K562 (cell line): ENCODE data around the gene TCIRG1. TPM values are rescaled to one million over a fixed set of nuclear protein-coding genes. Genes with fewer than 3 reads are reported as not detected.

Experiments
- BDP1 ChIP-seq: IDR thresholded peaks from 3 replicates; pipeline ENCODE4 v1.6.1; 2011; ENCODE audit not compliant: insufficient read length, insufficient read depth
- BMI1 ChIP-seq: fragments of 150-350 bp; IDR thresholded peaks from 2 replicates; pipeline ENCODE4 v1.6.1; 2014; ENCODE audit warnings: low read length
- ETV6 ChIP-seq, 3 experiments: fragments of 150-350 bp in 1 of 3; sonication (generic) in 1 of 3; formaldehyde crosslinking in 1 of 3; IDR thresholded peaks; 2 replicates each; pipeline versions ENCODE4 v1.6.1 to v1.8.0; 2014 to 2022; ENCODE audit warnings: borderline replicate concordance in 2 of 3, low read depth in 2 of 3, antibody characterized with exemption in 1 of 3, low read length in 1 of 3, mild to moderate bottlenecking in 1 of 3, missing genetic modification reagents in 1 of 3
- FOXJ2 ChIP-seq: fragments of 200-800 bp; sonication (Bioruptor generic); IDR thresholded peaks from 2 replicates; pipeline ENCODE4 v1.6.1; 2016; ENCODE audit warnings: missing genetic modification characterization, missing compliant biosample characterization
- HDGF ChIP-seq: fragments of 450-650 bp; IDR thresholded peaks from 2 replicates; pipeline ENCODE4 v1.6.1; 2016
- MCM2 ChIP-seq: fragments of 450-650 bp; IDR thresholded peaks from 2 replicates; pipeline ENCODE4 v1.6.1; 2017; ENCODE audit warnings: low read depth, mild to moderate bottlenecking
- PHTF2 ChIP-seq: fragments of 250-450 bp; sonication (Bioruptor Pico); IDR thresholded peaks from 2 replicates; pipeline ENCODE4 v1.5.0; 2021; ENCODE audit warnings: mild to moderate bottlenecking
- PTBP1 ChIP-seq: fragments of 200-400 bp; formaldehyde crosslinking; IDR thresholded peaks from 2 replicates; pipeline ENCODE4 v1.6.1; 2017; ENCODE audit warnings: low read depth, low read length
- RBBP5 ChIP-seq: fragments of 200-600 bp; sonication (generic); IDR thresholded peaks from 2 replicates; pipeline ENCODE4 v1.6.1; 2012; ENCODE audit warnings: borderline replicate concordance, mild to moderate bottlenecking, low read length, control low read depth, inconsistent platforms; ENCODE audit not compliant: insufficient read depth, poor library complexity, severe bottlenecking
- RFX5 ChIP-seq: IDR thresholded peaks from 2 replicates; pipeline ENCODE4 v1.6.1; 2011; ENCODE audit warnings: low read depth, mild to moderate bottlenecking, improper control_type of control experiment, low read length
- SRSF9 ChIP-seq: fragments of 200-400 bp; formaldehyde crosslinking; IDR thresholded peaks from 2 replicates; pipeline ENCODE4 v1.6.1; 2017; ENCODE audit warnings: low read depth, low read length, borderline replicate concordance
- TAF15 ChIP-seq: fragments of 200-400 bp; formaldehyde crosslinking; IDR thresholded peaks from 2 replicates; pipeline ENCODE4 v1.6.1; 2017; ENCODE audit warnings: mild to moderate bottlenecking, low read depth, low read length, moderate library complexity
- ZC3H11A ChIP-seq: IDR thresholded peaks from 2 replicates; pipeline ENCODE4 v1.6.1; 2012; ENCODE audit warnings: low read depth, low read length, improper control_type of control experiment
- ZNF124 ChIP-seq: sonication (generic); formaldehyde crosslinking; IDR thresholded peaks from 2 replicates; pipeline ENCODE4 v1.8.1; 2022; ENCODE audit warnings: missing genetic modification reagents
- polyA plus RNA-seq, 8 experiments: library from polyadenylated mRNA; depleted of rRNA in 4 of 8; stranded (reverse) in 5 of 8; unstranded in 3 of 8; fragments of >200 nt; fragmentation: Nextera tagmentation in 2 of 8; fragmentation: Illumina TruSeq in 1 of 8; extraction: Ambion mirVana in 2 of 8; extraction: Trizol in 1 of 8; gene quantifications; 2 replicates each; pipeline versions ENCODE4 v1.2.1 to v1.2.3, GENCODE V29; 2011 to 2014; ENCODE audit warnings: inconsistent platforms in 1 of 8, missing spikeins in 1 of 8
- total RNA-seq, 7 experiments: library from RNA; depleted of rRNA in 6 of 7; stranded (reverse); fragments of >200 nt in 6 of 7; fragmentation: Illumina TruSeq in 2 of 7; extraction: Trizol in 2 of 7; gene quantifications; 2 replicates each; pipeline versions ENCODE4 v1.2.1 to v1.2.3, GENCODE V29; 2011 to 2021; ENCODE audit warnings: low replicate concordance in 1 of 7
- TF ChIP-seq, protein P1 (sequence below): IDR thresholded peaks from 2 replicates; pipeline ENCODE4 v1.6.1; 2011; ENCODE audit not compliant: insufficient read length; ENCODE audit errors: extremely low read depth
- TF ChIP-seq, protein P2 (sequence below): fragments of 450-650 bp; formaldehyde crosslinking; IDR thresholded peaks from 2 replicates; pipeline ENCODE4 v1.4.0; 2022; ENCODE audit warnings: mild to moderate bottlenecking, moderate library complexity
- TF ChIP-seq, protein P3 (sequence below): fragments of 450-650 bp; conservative IDR thresholded peaks from 2 replicates; pipeline ENCODE4 v1.6.1; 2016; ENCODE audit warnings: missing genetic modification characterization, low read depth, mild to moderate bottlenecking, missing compliant biosample characterization, moderate library complexity
- TF ChIP-seq, protein P4 (sequence below): fragments of 200-800 bp; sonication (Bioruptor generic); IDR thresholded peaks from 2 replicates; pipeline ENCODE4 v1.6.1; 2016; ENCODE audit warnings: missing genetic modification characterization, missing compliant biosample characterization
- TF ChIP-seq, protein P5 (sequence below): sonication (generic); formaldehyde crosslinking; IDR thresholded peaks from 2 replicates; pipeline ENCODE4 v1.9.0; 2022; ENCODE audit warnings: mild to moderate bottlenecking, missing genetic modification reagents

The TCIRG1 gene
- total and polyA plus RNA-seq, 9 of the 15 experiments (the other 6 are each of a cell fraction or from before 2014, with no cell fraction given) = 0.49 to 143 (median 24.4) TPM

DNA sequence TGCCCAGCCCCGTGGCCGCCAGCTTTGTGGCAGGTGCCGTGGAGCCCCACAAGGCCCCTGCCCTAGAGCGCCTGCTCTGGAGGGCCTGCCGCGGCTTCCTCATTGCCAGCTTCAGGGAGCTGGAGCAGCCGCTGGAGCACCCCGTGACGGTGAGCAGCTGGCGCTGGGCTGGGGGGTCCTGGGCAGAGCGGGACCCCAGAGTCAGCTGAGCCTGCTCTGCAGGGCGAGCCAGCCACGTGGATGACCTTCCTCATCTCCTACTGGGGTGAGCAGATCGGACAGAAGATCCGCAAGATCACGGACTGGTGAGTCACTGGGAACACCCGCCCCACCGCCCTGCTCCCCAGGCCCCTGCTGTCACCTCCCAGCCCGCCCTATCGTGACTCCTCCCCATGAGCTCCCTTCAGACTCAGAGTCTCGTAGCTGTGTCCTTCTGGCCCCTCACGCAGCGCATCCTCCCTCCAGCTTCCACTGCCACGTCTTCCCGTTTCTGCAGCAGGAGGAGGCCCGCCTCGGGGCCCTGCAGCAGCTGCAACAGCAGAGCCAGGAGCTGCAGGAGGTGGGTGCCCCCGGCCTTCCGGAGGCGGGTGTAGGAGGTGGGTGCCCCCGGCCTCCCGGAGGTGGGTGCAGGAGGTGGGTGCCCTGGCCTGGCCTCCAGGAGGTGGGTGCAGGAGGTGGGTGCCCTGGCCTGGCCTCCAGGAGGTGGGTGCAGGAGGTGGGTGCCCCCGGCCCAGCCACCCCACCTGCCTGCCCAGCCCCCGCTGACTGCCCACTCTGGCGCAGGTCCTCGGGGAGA, 4.7 kb downstream of the TCIRG1 start (continued):
- TF ChIP-seq SRSF9 (no peak), RFX5 (no peak), PTBP1 (no peak), PHTF2 (CRISPR knock-in tag) (no peak), RBBP5 (no peak), ZNF124 (no peak), MCM2 (no peak), FOXJ2 (tag) (no peak), BDP1 (no peak), ETV6 (IDR thresholded peaks at IDR 0.05; ENCODE audit: borderline replicate concordance in 1 of 2, low read depth in 2 of 2, low read length in 1 of 2) (no peak), ETV6 (CRISPR knock-in tag; IDR thresholded peaks at IDR 0.05; ENCODE audit: borderline replicate concordance) (no peak), HDGF (no peak), TAF15 (no peak), BMI1 (no peak), ZC3H11A (no peak)
- TF ChIP-seq, protein P1, sequence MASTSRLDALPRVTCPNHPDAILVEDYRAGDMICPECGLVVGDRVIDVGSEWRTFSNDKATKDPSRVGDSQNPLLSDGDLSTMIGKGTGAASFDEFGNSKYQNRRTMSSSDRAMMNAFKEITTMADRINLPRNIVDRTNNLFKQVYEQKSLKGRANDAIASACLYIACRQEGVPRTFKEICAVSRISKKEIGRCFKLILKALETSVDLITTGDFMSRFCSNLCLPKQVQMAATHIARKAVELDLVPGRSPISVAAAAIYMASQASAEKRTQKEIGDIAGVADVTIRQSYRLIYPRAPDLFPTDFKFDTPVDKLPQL = no peak
- TF ChIP-seq, protein P2, sequence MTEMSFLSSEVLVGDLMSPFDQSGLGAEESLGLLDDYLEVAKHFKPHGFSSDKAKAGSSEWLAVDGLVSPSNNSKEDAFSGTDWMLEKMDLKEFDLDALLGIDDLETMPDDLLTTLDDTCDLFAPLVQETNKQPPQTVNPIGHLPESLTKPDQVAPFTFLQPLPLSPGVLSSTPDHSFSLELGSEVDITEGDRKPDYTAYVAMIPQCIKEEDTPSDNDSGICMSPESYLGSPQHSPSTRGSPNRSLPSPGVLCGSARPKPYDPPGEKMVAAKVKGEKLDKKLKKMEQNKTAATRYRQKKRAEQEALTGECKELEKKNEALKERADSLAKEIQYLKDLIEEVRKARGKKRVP (CRISPR knock-in tag) = no peak
- TF ChIP-seq, protein P3, sequence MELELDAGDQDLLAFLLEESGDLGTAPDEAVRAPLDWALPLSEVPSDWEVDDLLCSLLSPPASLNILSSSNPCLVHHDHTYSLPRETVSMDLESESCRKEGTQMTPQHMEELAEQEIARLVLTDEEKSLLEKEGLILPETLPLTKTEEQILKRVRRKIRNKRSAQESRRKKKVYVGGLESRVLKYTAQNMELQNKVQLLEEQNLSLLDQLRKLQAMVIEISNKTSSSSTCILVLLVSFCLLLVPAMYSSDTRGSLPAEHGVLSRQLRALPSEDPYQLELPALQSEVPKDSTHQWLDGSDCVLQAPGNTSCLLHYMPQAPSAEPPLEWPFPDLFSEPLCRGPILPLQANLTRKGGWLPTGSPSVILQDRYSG (tag) = peak; percentile 76; the same call in 1 of the 2 replicates
- TF ChIP-seq, protein P4, sequence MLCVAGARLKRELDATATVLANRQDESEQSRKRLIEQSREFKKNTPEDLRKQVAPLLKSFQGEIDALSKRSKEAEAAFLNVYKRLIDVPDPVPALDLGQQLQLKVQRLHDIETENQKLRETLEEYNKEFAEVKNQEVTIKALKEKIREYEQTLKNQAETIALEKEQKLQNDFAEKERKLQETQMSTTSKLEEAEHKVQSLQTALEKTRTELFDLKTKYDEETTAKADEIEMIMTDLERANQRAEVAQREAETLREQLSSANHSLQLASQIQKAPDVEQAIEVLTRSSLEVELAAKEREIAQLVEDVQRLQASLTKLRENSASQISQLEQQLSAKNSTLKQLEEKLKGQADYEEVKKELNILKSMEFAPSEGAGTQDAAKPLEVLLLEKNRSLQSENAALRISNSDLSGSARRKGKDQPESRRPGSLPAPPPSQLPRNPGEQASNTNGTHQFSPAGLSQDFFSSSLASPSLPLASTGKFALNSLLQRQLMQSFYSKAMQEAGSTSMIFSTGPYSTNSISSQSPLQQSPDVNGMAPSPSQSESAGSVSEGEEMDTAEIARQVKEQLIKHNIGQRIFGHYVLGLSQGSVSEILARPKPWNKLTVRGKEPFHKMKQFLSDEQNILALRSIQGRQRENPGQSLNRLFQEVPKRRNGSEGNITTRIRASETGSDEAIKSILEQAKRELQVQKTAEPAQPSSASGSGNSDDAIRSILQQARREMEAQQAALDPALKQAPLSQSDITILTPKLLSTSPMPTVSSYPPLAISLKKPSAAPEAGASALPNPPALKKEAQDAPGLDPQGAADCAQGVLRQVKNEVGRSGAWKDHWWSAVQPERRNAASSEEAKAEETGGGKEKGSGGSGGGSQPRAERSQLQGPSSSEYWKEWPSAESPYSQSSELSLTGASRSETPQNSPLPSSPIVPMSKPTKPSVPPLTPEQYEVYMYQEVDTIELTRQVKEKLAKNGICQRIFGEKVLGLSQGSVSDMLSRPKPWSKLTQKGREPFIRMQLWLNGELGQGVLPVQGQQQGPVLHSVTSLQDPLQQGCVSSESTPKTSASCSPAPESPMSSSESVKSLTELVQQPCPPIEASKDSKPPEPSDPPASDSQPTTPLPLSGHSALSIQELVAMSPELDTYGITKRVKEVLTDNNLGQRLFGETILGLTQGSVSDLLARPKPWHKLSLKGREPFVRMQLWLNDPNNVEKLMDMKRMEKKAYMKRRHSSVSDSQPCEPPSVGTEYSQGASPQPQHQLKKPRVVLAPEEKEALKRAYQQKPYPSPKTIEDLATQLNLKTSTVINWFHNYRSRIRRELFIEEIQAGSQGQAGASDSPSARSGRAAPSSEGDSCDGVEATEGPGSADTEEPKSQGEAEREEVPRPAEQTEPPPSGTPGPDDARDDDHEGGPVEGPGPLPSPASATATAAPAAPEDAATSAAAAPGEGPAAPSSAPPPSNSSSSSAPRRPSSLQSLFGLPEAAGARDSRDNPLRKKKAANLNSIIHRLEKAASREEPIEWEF (CRISPR knock-in tag) = no peak
- TF ChIP-seq, protein P5, sequence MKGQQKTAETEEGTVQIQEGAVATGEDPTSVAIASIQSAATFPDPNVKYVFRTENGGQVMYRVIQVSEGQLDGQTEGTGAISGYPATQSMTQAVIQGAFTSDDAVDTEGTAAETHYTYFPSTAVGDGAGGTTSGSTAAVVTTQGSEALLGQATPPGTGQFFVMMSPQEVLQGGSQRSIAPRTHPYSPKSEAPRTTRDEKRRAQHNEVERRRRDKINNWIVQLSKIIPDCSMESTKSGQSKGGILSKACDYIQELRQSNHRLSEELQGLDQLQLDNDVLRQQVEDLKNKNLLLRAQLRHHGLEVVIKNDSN (CRISPR knock-in tag) = peak; percentile 71
